ENCODE measurements around the gene CACNB2.

DNA sequence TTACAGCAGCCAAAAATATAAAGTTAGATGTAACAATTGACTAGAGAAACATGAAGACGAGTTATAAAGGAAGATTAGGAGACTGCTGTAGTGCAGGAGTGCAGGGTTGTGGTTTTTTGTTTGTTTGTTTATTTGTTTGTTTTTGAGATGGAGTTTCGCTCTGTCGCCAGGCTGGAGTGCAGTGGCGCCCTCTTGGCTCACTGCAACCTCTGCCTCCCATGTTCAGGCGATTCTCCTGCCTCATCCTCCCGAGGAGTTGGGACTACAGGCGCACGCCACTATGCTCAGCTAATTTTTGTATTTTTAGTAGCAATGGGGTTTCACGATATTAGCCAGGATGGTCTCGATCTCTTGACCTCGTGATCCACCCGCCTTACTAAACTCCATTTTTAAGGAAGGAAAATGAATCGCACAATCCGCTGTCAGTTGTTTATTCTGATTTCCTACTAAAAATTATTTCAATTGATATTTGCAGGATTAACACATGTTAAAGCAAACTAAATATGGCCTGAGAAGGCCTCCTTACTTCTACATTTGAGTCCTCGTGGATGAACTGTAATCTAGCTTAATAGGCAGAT, 277.8 kb downstream of the CACNB2 start:
- TF ChIP-seq, protein P1, sequence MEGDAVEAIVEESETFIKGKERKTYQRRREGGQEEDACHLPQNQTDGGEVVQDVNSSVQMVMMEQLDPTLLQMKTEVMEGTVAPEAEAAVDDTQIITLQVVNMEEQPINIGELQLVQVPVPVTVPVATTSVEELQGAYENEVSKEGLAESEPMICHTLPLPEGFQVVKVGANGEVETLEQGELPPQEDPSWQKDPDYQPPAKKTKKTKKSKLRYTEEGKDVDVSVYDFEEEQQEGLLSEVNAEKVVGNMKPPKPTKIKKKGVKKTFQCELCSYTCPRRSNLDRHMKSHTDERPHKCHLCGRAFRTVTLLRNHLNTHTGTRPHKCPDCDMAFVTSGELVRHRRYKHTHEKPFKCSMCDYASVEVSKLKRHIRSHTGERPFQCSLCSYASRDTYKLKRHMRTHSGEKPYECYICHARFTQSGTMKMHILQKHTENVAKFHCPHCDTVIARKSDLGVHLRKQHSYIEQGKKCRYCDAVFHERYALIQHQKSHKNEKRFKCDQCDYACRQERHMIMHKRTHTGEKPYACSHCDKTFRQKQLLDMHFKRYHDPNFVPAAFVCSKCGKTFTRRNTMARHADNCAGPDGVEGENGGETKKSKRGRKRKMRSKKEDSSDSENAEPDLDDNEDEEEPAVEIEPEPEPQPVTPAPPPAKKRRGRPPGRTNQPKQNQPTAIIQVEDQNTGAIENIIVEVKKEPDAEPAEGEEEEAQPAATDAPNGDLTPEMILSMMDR (IDR thresholded peaks at IDR 0.05; ENCODE audit: low read depth, low read length, poor library complexity, severe bottlenecking) = no peak
- TF ChIP-seq EZH2phosphoT487 (IDR thresholded peaks at IDR 0.05; ENCODE audit: borderline replicate concordance, low read length) = no peak

Data from DOHH2 (cell line).